ENCODE results near the gene GNAI1.

The GNAI1 gene

GRCh38 chr7:80186721-80187120, 52.1 kb downstream of the GNAI1 start:
- H3K4me3 ChIP-seq (ENCODE audit: low read depth, low read length): no peak overlapping the region
- peaks cover 14% of the 10 kb centered on the region for H3K4me1 ChIP-seq (ENCODE audit: control insufficient read depth, insufficient read depth, low read length, unreplicated experiment)
- H3K27me3 ChIP-seq (ENCODE audit: insufficient read depth, low read length): no peaks in the 10 kb centered on the region
- H2AFZ ChIP-seq (ENCODE audit: low read length, unreplicated experiment): no peak overlapping the region
- no peaks in the 10 kb centered on the region for H3K36me3 ChIP-seq (ENCODE audit: insufficient read depth, low read length)
- H3K79me2 ChIP-seq (ENCODE audit: control insufficient read depth, insufficient read depth, low read length, unreplicated experiment): peaks cover 18% of the 10 kb centered on the region
- H3K27ac ChIP-seq (ENCODE audit: low read depth, low read length): no peak overlapping the region

GRCh38 chr7:80187279-80187678, 52.6 kb downstream of the GNAI1 start:
- no peak overlapping the region for H2AFZ ChIP-seq (ENCODE audit: low read length, unreplicated experiment)
- no peak overlapping the region for H3K4me3 ChIP-seq (ENCODE audit: low read depth, low read length)
- H3K27ac ChIP-seq (ENCODE audit: low read depth, low read length): no peak overlapping the region
- peaks cover 14% of the 10 kb centered on the region for H3K4me1 ChIP-seq (ENCODE audit: control insufficient read depth, insufficient read depth, low read length, unreplicated experiment)
- H3K36me3 ChIP-seq (ENCODE audit: insufficient read depth, low read length): no peaks in the 10 kb centered on the region
- H3K27me3 ChIP-seq (ENCODE audit: insufficient read depth, low read length): no peaks in the 10 kb centered on the region
- H3K79me2 ChIP-seq (ENCODE audit: control insufficient read depth, insufficient read depth, low read length, unreplicated experiment): peaks cover 18% of the 10 kb centered on the region

GRCh38 chr7:80187727-80188126, 53.1 kb downstream of the GNAI1 start:
- H3K4me1 ChIP-seq (ENCODE audit: control insufficient read depth, insufficient read depth, low read length, unreplicated experiment): peaks cover 12% of the 10 kb centered on the region
- no peak overlapping the region for H3K4me3 ChIP-seq (ENCODE audit: low read depth, low read length)
- no peak overlapping the region for H3K27ac ChIP-seq (ENCODE audit: low read depth, low read length)
- H3K79me2 ChIP-seq (ENCODE audit: control insufficient read depth, insufficient read depth, low read length, unreplicated experiment): peaks cover 16% of the 10 kb centered on the region
- no peak overlapping the region for H2AFZ ChIP-seq (ENCODE audit: low read length, unreplicated experiment)
- no peaks in the 10 kb centered on the region for H3K27me3 ChIP-seq (ENCODE audit: insufficient read depth, low read length)
- H3K36me3 ChIP-seq (ENCODE audit: insufficient read depth, low read length): no peaks in the 10 kb centered on the region

GRCh38 chr7:80189638-80190037, 55.0 kb downstream of the GNAI1 start:
- peaks cover 10% of the 10 kb centered on the region for H3K4me1 ChIP-seq (ENCODE audit: control insufficient read depth, insufficient read depth, low read length, unreplicated experiment)
- H3K27ac ChIP-seq (ENCODE audit: low read depth, low read length): no peak overlapping the region
- H3K4me3 ChIP-seq (ENCODE audit: low read depth, low read length): no peak overlapping the region
- no peaks in the 10 kb centered on the region for H3K27me3 ChIP-seq (ENCODE audit: insufficient read depth, low read length)
- H3K79me2 ChIP-seq (ENCODE audit: control insufficient read depth, insufficient read depth, low read length, unreplicated experiment): peaks cover 10% of the 10 kb centered on the region
- H3K36me3 ChIP-seq (ENCODE audit: insufficient read depth, low read length): no peaks in the 10 kb centered on the region
- no peak overlapping the region for H2AFZ ChIP-seq (ENCODE audit: low read length, unreplicated experiment)

GRCh38 chr7:80197627-80198026, 63.0 kb downstream of the GNAI1 start:
- no peaks in the 10 kb centered on the region for H3K79me2 ChIP-seq (ENCODE audit: control insufficient read depth, insufficient read depth, low read length, unreplicated experiment)
- no peak overlapping the region for H3K4me3 ChIP-seq (ENCODE audit: low read depth, low read length)
- H2AFZ ChIP-seq (ENCODE audit: low read length, unreplicated experiment): no peak overlapping the region
- no peaks in the 10 kb centered on the region for H3K4me1 ChIP-seq (ENCODE audit: control insufficient read depth, insufficient read depth, low read length, unreplicated experiment)
- peaks cover 7% of the 10 kb centered on the region; the same call in 1 of the 2 replicates for H3K36me3 ChIP-seq (ENCODE audit: insufficient read depth, low read length)
- H3K27me3 ChIP-seq (ENCODE audit: insufficient read depth, low read length): no peaks in the 10 kb centered on the region
- H3K27ac ChIP-seq (ENCODE audit: low read depth, low read length): no peak overlapping the region

GRCh38 chr7:80199051-80199450, 64.4 kb downstream of the GNAI1 start:
- Histone ChIP-seq H3K27me3 (ENCODE audit: insufficient read depth, low read length) (no peaks in the 10 kb centered on the region), H3K36me3 (ENCODE audit: insufficient read depth, low read length) (peaks cover 7% of the 10 kb centered on the region; the same call in 1 of the 2 replicates), H3K27ac (ENCODE audit: low read depth, low read length) (no peak overlapping the region), H3K4me1 (ENCODE audit: control insufficient read depth, insufficient read depth, low read length, unreplicated experiment) (no peaks in the 10 kb centered on the region), H3K4me3 (ENCODE audit: low read depth, low read length) (no peak overlapping the region), H3K79me2 (ENCODE audit: control insufficient read depth, insufficient read depth, low read length, unreplicated experiment) (no peaks in the 10 kb centered on the region), H2AFZ (ENCODE audit: low read length, unreplicated experiment) (no peak overlapping the region)

- H3K4me1 ChIP-seq (ENCODE audit: control insufficient read depth, insufficient read depth, low read length, unreplicated experiment): no peaks in the 10 kb centered on the region
- H3K27me3 ChIP-seq (ENCODE audit: insufficient read depth, low read length): no peaks in the 10 kb centered on the region
- no peak overlapping the region for H3K4me3 ChIP-seq (ENCODE audit: low read depth, low read length)
- no peak overlapping the region for H3K27ac ChIP-seq (ENCODE audit: low read depth, low read length)
- no peak overlapping the region for H2AFZ ChIP-seq (ENCODE audit: low read length, unreplicated experiment)
- no peaks in the 10 kb centered on the region for H3K36me3 ChIP-seq (ENCODE audit: insufficient read depth, low read length)
- no peaks in the 10 kb centered on the region for H3K79me2 ChIP-seq (ENCODE audit: control insufficient read depth, insufficient read depth, low read length, unreplicated experiment)
Observed at GRCh38 chr7:80204454-80204853, 69.8 kb downstream of the GNAI1 start.

- no peaks in the 10 kb centered on the region for H3K4me1 ChIP-seq (ENCODE audit: control insufficient read depth, insufficient read depth, low read length, unreplicated experiment)
- H3K36me3 ChIP-seq (ENCODE audit: insufficient read depth, low read length): no peaks in the 10 kb centered on the region
- no peaks in the 10 kb centered on the region for H3K79me2 ChIP-seq (ENCODE audit: control insufficient read depth, insufficient read depth, low read length, unreplicated experiment)
Observed at GRCh38 chr7:80204919-80205318, 70.3 kb downstream of the GNAI1 start.

GRCh38 chr7:80206763-80207162, 72.1 kb downstream of the GNAI1 start:
- H3K4me1 ChIP-seq (ENCODE audit: control insufficient read depth, insufficient read depth, low read length, unreplicated experiment): no peaks in the 10 kb centered on the region
- no peaks in the 10 kb centered on the region for H3K79me2 ChIP-seq (ENCODE audit: control insufficient read depth, insufficient read depth, low read length, unreplicated experiment)
- H3K27me3 ChIP-seq (ENCODE audit: insufficient read depth, low read length): no peaks in the 10 kb centered on the region
- H3K36me3 ChIP-seq (ENCODE audit: insufficient read depth, low read length): 0 out of 2 replicates have a peak, but pooled peaks cover 1% of the 10 kb centered on the region
- no peak overlapping the region for H3K4me3 ChIP-seq (ENCODE audit: low read depth, low read length)
- no peak overlapping the region for H2AFZ ChIP-seq (ENCODE audit: low read length, unreplicated experiment)
- no peak overlapping the region for H3K27ac ChIP-seq (ENCODE audit: low read depth, low read length)

More at GRCh38 chr7:80204919-80205318, 70.3 kb downstream of the GNAI1 start:
- no peak overlapping the region for H3K4me3 ChIP-seq (ENCODE audit: low read depth, low read length)
- no peaks in the 10 kb centered on the region for H3K27me3 ChIP-seq (ENCODE audit: insufficient read depth, low read length)
- no peak overlapping the region for H2AFZ ChIP-seq (ENCODE audit: low read length, unreplicated experiment)
- H3K27ac ChIP-seq (ENCODE audit: low read depth, low read length): no peak overlapping the region

GRCh38 chr7:80207501-80207900, 72.9 kb downstream of the GNAI1 start:
- H3K36me3 ChIP-seq (ENCODE audit: insufficient read depth, low read length): 0 out of 2 replicates have a peak, but pooled peaks cover 3% of the 10 kb centered on the region
- H3K4me1 ChIP-seq (ENCODE audit: control insufficient read depth, insufficient read depth, low read length, unreplicated experiment): no peaks in the 10 kb centered on the region
- no peak overlapping the region for H3K27ac ChIP-seq (ENCODE audit: low read depth, low read length)
- no peak overlapping the region for H2AFZ ChIP-seq (ENCODE audit: low read length, unreplicated experiment)
- no peak overlapping the region for H3K4me3 ChIP-seq (ENCODE audit: low read depth, low read length)
- H3K27me3 ChIP-seq (ENCODE audit: insufficient read depth, low read length): no peaks in the 10 kb centered on the region
- H3K79me2 ChIP-seq (ENCODE audit: control insufficient read depth, insufficient read depth, low read length, unreplicated experiment): no peaks in the 10 kb centered on the region

GRCh38 chr7:80208700-80209099, 74.1 kb downstream of the GNAI1 start:
- Histone ChIP-seq H3K27me3 (ENCODE audit: insufficient read depth, low read length) (no peaks in the 10 kb centered on the region), H3K4me1 (ENCODE audit: control insufficient read depth, insufficient read depth, low read length, unreplicated experiment) (no peaks in the 10 kb centered on the region), H2AFZ (ENCODE audit: low read length, unreplicated experiment) (no peak overlapping the region), H3K27ac (ENCODE audit: low read depth, low read length) (no peak overlapping the region), H3K36me3 (ENCODE audit: insufficient read depth, low read length) (0 out of 2 replicates have a peak, but pooled peaks cover 3% of the 10 kb centered on the region), H3K79me2 (ENCODE audit: control insufficient read depth, insufficient read depth, low read length, unreplicated experiment) (no peaks in the 10 kb centered on the region), H3K4me3 (ENCODE audit: low read depth, low read length) (no peak overlapping the region)
